ENCODE data around the gene CDC34.

Gene CDC34

DNA sequence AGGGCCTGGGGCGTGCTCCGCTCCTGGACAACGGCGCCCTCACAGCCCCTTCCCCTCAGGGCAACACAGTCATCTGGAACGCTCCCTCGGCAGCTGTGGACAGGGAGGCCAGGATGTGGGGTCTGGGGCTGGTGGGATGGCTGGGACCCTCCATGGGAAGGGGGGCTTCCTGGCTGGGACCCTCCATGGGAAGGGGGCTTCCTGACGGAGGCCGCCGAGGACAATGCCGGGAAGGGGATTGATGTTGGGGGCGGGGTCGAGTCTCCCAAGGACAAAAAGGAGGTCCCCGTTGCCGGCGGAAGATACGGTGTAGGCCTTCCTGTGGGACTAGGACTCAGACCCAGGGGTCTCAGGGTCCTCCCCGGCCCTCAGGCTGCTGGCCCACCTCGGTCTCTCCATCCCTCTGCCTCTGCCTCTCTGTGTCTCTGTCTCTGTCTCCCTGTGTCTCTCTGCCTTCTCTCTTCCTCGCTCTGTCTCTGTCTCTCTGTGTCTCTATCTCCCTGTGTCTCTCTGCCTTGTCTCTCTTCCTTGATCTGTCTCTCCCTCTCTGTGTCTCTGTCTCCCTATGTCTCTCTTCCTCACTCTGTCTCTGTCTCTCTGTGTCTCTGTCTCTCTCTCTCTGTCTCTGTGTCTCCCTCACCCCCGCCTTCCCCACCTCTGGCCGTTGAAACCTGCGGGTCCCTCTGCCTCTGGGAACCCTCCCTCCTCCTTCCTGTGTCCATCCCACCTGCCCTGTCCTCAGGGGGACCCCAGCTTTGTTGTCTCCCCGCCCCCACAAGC lies 38.0 kb upstream of the CDC34 start:
- intact Hi-C loops (cut with DNase I; ENCODE audit: low total_unique reads) = no loop called here
- H3K36me3 ChIP-seq = no peaks in the 10 kb centered on the region

DNA sequence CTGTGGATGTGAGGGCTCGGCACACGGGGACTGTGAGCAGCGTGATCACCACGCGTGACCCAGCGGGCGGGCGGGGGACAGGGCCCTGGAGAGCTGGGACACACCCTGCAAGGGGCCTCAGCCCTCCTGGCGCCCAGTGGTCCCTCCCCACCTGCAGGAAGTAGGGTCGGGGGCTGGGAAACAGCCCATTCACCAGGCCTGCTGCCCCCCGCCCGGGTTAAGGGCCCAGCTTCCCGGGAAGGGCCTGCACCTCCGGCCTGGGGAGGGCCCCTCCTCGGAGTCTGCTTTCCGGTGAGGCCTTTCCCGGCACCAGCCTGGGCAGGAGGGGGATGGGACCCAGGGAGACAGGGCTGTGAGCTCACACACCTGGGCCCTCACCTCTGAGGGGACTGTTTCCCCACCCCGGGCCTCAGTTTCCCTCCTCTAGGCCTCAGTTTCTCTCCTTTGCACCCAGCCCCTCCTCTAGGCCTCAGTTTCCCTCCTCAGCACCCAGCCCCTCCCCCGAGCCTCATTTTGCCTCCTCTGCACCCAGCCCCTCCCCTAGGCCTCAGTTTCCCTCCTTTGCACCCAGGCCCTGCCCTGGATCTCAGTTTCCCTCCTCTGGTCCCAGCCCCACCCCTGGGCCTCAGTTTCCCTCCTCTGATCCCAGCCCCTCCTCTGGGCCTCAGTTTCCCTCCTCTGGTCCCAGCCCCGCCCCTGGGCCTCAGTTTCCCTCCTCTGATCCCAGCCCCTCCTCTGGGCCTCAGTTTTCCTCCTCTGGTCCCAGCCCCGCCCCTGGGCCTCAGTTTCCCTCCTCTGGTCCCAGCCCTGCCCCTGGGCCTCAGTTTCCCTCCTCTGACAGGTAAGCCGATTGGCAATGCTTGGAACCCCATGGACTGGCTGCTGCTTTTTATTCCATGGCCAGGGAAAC lies 37.1 kb upstream of the CDC34 start:
- Histone ChIP-seq H3K36me3 (no peaks in the 10 kb centered on the region), H3K4me1 (peaks cover 0 to 25% (median 20%) of the 10 kb centered on the region in 4 donors), H3K4me3 (no peak overlapping the region), H3K27me3 (peaks cover 13 to 45% of the 10 kb centered on the region in 2 donors), H3K27ac (no peak overlapping the region), H3K9me3 (no peaks in the 10 kb centered on the region)
- intact Hi-C loops (cut with DNase I; ENCODE audit: low total_unique reads) = no loop called here
- TF ChIP-seq, protein P1, sequence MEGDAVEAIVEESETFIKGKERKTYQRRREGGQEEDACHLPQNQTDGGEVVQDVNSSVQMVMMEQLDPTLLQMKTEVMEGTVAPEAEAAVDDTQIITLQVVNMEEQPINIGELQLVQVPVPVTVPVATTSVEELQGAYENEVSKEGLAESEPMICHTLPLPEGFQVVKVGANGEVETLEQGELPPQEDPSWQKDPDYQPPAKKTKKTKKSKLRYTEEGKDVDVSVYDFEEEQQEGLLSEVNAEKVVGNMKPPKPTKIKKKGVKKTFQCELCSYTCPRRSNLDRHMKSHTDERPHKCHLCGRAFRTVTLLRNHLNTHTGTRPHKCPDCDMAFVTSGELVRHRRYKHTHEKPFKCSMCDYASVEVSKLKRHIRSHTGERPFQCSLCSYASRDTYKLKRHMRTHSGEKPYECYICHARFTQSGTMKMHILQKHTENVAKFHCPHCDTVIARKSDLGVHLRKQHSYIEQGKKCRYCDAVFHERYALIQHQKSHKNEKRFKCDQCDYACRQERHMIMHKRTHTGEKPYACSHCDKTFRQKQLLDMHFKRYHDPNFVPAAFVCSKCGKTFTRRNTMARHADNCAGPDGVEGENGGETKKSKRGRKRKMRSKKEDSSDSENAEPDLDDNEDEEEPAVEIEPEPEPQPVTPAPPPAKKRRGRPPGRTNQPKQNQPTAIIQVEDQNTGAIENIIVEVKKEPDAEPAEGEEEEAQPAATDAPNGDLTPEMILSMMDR (IDR thresholded peaks at IDR 0.05) = no peak
- DNase-seq = no peak

More for the DNA sequence above, 38.0 kb upstream of the CDC34 start:
- H3K27ac ChIP-seq = no peak overlapping the region
- H3K9me3 ChIP-seq = no peaks in the 10 kb centered on the region
- TF ChIP-seq, protein P1 (IDR thresholded peaks at IDR 0.05) = no peak
- no peak overlapping the region for H3K4me3 ChIP-seq
- H3K4me1 ChIP-seq = peaks cover 0 to 25% (median 21%) of the 10 kb centered on the region in 4 donors
- no peak for DNase-seq
- peaks cover 13 to 37% of the 10 kb centered on the region in 2 donors for H3K27me3 ChIP-seq

DNA sequence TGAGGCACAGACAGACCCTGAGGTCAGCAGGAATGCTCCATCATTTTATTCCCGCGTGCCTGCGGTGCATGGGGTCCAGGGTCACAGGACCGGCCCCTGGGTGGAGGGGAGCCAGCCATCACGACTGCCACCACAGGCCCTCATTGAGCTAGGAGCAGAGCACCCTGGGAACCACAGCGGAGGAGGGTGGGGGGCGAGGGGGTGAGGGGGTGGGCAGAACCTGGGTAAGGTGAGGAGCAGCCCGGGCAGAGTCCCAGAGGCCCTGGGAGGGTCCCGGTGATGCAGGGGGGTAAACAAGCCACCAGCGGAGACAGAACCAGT lies 36.5 kb upstream of the CDC34 start:
- Histone ChIP-seq H3K27me3 (peaks cover 13 to 51% of the 10 kb centered on the region in 2 donors), H3K4me3 (no peak overlapping the region), H3K36me3 (no peaks in the 10 kb centered on the region), H3K4me1 (peaks cover 0 to 20% (median 15%) of the 10 kb centered on the region in 4 donors), H3K27ac (no peak overlapping the region), H3K9me3 (no peaks in the 10 kb centered on the region)
- TF ChIP-seq, protein P1 (IDR thresholded peaks at IDR 0.05) = no peak
- DNase-seq = no peak
- intact Hi-C loops (cut with DNase I; ENCODE audit: low total_unique reads) = no loop called here

DNA sequence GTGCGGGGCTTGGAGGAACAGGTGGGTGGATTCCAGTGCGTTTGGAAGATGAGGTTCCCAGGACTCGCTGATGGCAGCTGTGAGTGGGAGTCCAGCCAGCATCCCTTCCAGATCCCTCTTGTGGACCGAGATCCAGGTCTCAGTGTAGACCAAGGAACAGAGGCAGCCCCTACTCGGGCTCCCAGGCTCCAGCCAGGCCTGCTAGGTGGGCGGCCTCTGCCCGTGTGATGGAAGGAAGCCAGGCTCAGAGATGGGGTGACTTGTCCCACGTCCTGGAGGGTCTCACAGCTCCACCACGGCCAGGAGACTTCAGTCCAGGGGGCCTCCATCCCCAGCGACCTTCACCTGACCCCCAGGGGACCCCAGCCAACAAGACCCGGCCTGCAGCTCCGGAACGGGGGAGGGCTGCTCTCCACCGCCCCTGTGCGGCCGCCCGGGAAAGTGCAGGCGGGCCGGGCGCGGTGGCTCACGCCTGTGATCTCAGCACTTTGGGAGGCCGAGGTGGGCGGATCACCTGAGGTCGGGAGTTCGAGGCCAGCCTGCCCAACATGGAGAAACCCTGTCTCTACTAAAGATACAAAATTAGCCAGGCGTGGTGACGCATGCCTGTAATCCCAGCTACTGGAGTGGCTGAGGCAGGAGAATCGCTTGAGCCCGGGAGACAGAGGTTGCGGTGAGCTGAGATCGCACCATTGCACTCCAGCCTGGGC lies 36.0 kb upstream of the CDC34 start:
- Histone ChIP-seq H3K4me3 (no peak overlapping the region), H3K9me3 (no peaks in the 10 kb centered on the region), H3K4me1 (peaks cover 0 to 20% (median 15%) of the 10 kb centered on the region in 4 donors), H3K36me3 (no peaks in the 10 kb centered on the region), H3K27me3 (peaks cover 13 to 52% of the 10 kb centered on the region in 2 donors), H3K27ac (no peak overlapping the region)
- TF ChIP-seq, protein P1 (IDR thresholded peaks at IDR 0.05) = peak; percentile 46 to 67
- DNase-seq = no peak
- intact Hi-C loops (cut with DNase I; ENCODE audit: low total_unique reads) = no loop called here

DNA sequence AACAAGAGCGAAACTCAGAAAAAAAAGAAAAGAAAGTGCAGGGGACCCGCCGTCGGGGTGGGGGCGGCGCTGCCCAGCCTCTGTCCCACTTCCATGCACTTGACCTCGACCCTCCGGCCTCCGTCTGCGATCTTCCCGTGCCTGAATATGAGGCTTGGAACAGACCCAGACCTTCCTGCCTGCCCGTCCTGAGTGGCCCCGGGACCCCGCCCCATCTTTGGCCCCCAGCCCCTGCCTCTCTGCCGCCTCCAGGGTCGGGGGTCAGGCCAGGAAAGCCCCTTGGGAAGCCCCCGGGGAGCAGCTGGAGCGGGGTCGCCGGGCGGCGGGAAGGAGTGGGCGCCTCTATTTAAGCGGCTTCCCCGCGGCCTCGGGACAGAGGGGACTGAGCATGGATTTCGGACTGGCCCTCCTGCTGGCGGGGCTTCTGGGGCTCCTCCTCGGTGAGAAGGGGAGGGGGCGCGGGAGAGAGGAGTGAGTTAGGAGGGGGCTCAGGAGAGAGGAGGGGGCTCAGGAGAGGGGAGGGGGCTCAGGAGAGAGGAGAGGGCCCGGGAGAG lies 35.4 kb upstream of the CDC34 start, which contains the start of gene MADCAM1:
Gene MADCAM1, plus strand, starts transcription at position 375 of the 554 bp plus-strand sequence. Its CDS starts 14 bp downstream, at position 389.
- Histone ChIP-seq H3K4me1 (peaks cover 0 to 20% (median 15%) of the 10 kb centered on the region in 4 donors), H3K4me3 (no peak within 1 kb of the TSS), H3K27me3 (peaks cover 13 to 52% of the 10 kb centered on the region in 2 donors), H3K9me3 (no peaks in the 10 kb centered on the region), H3K36me3 (no peaks in the 10 kb centered on the region), H3K27ac (no peak within 1 kb of the TSS)
- TF ChIP-seq, protein P1 (IDR thresholded peaks at IDR 0.05) = no peak
- DNase-seq = no peak
- intact Hi-C loops (cut with DNase I; ENCODE audit: low total_unique reads) = no loop called here

Measured in tibial artery (tissue), 4 donors.